Neural crest cell (in vitro differentiated cells): ENCODE measurements around the gene LRRTM1. TPM values are rescaled to one million over a fixed set of nuclear protein-coding genes. Genes with fewer than 3 reads are reported as not detected.

Experiments used
- DNase-seq: peaks from one replicate; pipeline ENCODE4 v3.0.0; 2021; ENCODE audit warnings: low read depth, mixed read lengths, low spot score
- H3K27ac Mint-ChIP-seq: one replicate; pipeline ENCODE4 v1.8.0; 2021; ENCODE audit warnings: mild to moderate bottlenecking, mixed read lengths; ENCODE audit not compliant: unreplicated experiment
- H3K27me3 Mint-ChIP-seq: 2 replicates; pipeline ENCODE4 v1.8.0; 2021; ENCODE audit warnings: low read depth, mild to moderate bottlenecking, mixed read lengths
- H3K36me3 Mint-ChIP-seq: 2 replicates; pipeline ENCODE4 v1.8.0; 2021; ENCODE audit warnings: low read depth, mild to moderate bottlenecking, mixed read lengths
- H3K4me1 Mint-ChIP-seq: 2 replicates; pipeline ENCODE4 v1.8.0; 2021; ENCODE audit warnings: mixed read lengths
- H3K4me3 Mint-ChIP-seq: one replicate; pipeline ENCODE4 v1.8.0; 2021; ENCODE audit warnings: mild to moderate bottlenecking, mixed read lengths
- H3K9me3 Mint-ChIP-seq: 2 replicates; pipeline ENCODE4 v1.8.0; 2021; ENCODE audit warnings: mixed read lengths
- total RNA-seq: library from RNA; stranded (reverse); gene quantifications from 2 replicates; pipeline ENCODE4 v1.2.1, GENCODE V29; 2021
- TF ChIP-seq, protein P1 (sequence below): fragments of 200-600 bp; sonication (generic); conservative IDR thresholded peaks from 2 replicates; pipeline ENCODE4 v1.5.0; 2021; ENCODE audit warnings: antibody characterized with exemption, mild to moderate bottlenecking

The LRRTM1 gene
- total RNA-seq, 1 donor from 2014 or later = 1.4 TPM

DNA sequence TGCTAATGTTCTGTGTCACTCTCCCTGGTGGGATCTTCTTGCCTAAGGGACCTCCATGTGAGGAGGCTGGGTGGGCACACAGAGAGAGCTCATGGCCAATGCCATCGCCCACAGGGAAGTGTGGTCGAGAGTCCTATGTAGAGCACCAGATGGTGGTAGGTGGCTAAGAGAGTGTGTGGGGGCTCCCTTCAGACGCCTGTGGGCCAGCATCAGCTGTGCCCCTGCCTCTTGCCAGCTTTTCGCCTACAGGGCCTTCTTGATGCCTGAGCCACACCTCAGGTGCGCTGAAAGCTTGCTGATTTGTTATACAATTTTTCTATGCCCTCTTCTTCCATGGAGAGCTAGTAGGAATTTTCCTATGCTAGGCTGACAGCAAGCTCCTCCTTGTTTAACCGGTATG lies 38.3 kb downstream of the LRRTM1 start:
- Mint-ChIP-seq H3K4me1 (no peaks in the 10 kb centered on the region), H3K27me3 (no peaks in the 10 kb centered on the region), H3K27ac (no peak overlapping the region), H3K4me3 (no peak overlapping the region), H3K9me3 (peaks cover 2% of the 10 kb centered on the region), H3K36me3 (no peaks in the 10 kb centered on the region)
- no peak for DNase-seq
- TF ChIP-seq, protein P1, sequence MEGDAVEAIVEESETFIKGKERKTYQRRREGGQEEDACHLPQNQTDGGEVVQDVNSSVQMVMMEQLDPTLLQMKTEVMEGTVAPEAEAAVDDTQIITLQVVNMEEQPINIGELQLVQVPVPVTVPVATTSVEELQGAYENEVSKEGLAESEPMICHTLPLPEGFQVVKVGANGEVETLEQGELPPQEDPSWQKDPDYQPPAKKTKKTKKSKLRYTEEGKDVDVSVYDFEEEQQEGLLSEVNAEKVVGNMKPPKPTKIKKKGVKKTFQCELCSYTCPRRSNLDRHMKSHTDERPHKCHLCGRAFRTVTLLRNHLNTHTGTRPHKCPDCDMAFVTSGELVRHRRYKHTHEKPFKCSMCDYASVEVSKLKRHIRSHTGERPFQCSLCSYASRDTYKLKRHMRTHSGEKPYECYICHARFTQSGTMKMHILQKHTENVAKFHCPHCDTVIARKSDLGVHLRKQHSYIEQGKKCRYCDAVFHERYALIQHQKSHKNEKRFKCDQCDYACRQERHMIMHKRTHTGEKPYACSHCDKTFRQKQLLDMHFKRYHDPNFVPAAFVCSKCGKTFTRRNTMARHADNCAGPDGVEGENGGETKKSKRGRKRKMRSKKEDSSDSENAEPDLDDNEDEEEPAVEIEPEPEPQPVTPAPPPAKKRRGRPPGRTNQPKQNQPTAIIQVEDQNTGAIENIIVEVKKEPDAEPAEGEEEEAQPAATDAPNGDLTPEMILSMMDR = no peak

DNA sequence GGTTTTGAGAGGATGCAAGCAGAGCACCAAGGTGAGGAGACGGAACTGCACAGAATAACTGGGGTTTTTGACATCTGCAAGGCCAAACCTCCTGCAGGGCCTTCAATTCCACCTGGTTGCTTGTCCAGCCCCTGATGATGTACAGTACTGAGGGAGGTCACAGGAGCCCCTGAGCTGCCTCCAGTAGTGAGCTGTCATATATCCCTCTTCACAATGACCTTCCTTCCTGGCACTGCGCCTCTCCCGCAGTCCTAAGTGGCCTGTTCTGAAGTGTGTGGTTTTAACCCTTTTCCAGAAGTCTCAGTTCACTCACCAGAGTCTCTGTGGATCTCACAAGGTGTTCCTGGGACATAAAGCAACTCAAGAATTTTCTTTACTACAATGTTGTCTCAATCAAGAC lies 45.3 kb downstream of the LRRTM1 start:
- Mint-ChIP-seq H3K4me3 (no peak overlapping the region), H3K36me3 (no peaks in the 10 kb centered on the region), H3K4me1 (peaks cover 23% of the 10 kb centered on the region), H3K27me3 (no peaks in the 10 kb centered on the region), H3K9me3 (no peaks in the 10 kb centered on the region), H3K27ac (no peak overlapping the region)
- TF ChIP-seq, protein P1 = no peak
- DNase-seq = no peak

- Mint-ChIP-seq H3K27ac (no peak overlapping the region), H3K9me3 (no peaks in the 10 kb centered on the region), H3K4me3 (no peak overlapping the region), H3K27me3 (no peaks in the 10 kb centered on the region), H3K4me1 (peaks cover 23% of the 10 kb centered on the region), H3K36me3 (no peaks in the 10 kb centered on the region)
- TF ChIP-seq, protein P1 = no peak
- DNase-seq = no peak
Measured at GRCh38 chr2:80258793-80259192, 45.8 kb downstream of the LRRTM1 start.

- TF ChIP-seq, protein P1 = no peak
Measured at GRCh38 chr2:80258341-80258740, 46.2 kb downstream of the LRRTM1 start.

GRCh38 chr2:80257450-80257849 lies 47.1 kb downstream of the LRRTM1 start:
- H3K4me3 Mint-ChIP-seq = no peak overlapping the region
- DNase-seq = no peak

More at GRCh38 chr2:80258341-80258740, 46.2 kb downstream of the LRRTM1 start:
- Mint-ChIP-seq H3K4me3 (no peak overlapping the region), H3K27ac (no peak overlapping the region), H3K9me3 (no peaks in the 10 kb centered on the region), H3K36me3 (no peaks in the 10 kb centered on the region), H3K27me3 (no peaks in the 10 kb centered on the region), H3K4me1 (peaks cover 23% of the 10 kb centered on the region)
- DNase-seq = no peak

More at GRCh38 chr2:80257450-80257849, 47.1 kb downstream of the LRRTM1 start:
- no peaks in the 10 kb centered on the region for H3K9me3 Mint-ChIP-seq
- peaks cover 23% of the 10 kb centered on the region for H3K4me1 Mint-ChIP-seq
- no peaks in the 10 kb centered on the region for H3K36me3 Mint-ChIP-seq
- no peaks in the 10 kb centered on the region for H3K27me3 Mint-ChIP-seq
- TF ChIP-seq, protein P1 = no peak
- H3K27ac Mint-ChIP-seq = no peak overlapping the region
